Esophagus squamous epithelium (tissue), 4 donors: ENCODE measurements around the gene GSTM3.

Experiments used
- POLR2A ChIP-seq, 4 donors: fragments of 450-650 bp; IDR thresholded peaks; one replicate each; pipeline ENCODE4 v1.6.1; 2017; ENCODE audit warnings: antibody characterized with exemption in 4 of 4, mild to moderate bottlenecking in 4 of 4, moderate library complexity in 3 of 4
- TF ChIP-seq, protein P1 (sequence below), 6 experiments: fragments of 450-650 bp in 4 of 6; fragments of 200-600 bp in 2 of 6; sonication (generic) in 2 of 6; IDR thresholded peaks; one replicate each; pipeline ENCODE4 v1.5.1; 2016 to 2019; ENCODE audit warnings: antibody characterized with exemption in 6 of 6, mild to moderate bottlenecking in 4 of 6, moderate library complexity in 4 of 6

DNA sequence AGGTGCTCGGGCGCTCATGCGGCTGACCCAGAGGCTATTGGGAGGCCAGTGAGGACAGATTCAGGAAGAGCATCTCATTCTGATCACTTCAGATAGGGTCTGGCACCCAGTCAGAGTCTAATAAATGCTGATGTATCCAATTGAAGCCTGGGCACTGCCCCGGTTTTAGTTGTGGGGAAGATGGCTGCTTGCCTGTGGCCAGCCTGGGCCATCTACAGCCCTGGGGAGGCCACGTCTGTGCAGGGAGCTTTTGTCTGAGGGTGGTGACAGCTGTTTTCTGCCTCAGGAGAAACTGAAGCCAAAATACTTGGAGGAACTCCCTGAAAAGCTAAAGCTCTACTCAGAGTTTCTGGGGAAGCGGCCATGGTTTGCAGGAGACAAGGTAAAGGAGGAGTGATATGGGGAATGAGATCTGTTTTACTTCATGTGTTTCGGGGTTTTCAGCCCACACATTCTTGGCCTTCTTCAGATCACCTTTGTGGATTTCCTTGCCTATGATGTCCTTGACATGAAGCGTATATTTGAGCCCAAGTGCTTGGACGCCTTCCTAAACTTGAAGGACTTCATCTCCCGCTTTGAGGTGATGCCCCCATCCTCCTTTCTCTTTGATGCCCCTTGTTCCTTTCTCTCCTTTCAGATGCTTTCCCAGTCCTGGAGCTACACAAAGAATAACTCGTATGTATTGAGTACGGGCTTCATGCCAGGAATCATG is 26.0 kb downstream of the GSTM3 start:
- TF ChIP-seq, protein P1, sequence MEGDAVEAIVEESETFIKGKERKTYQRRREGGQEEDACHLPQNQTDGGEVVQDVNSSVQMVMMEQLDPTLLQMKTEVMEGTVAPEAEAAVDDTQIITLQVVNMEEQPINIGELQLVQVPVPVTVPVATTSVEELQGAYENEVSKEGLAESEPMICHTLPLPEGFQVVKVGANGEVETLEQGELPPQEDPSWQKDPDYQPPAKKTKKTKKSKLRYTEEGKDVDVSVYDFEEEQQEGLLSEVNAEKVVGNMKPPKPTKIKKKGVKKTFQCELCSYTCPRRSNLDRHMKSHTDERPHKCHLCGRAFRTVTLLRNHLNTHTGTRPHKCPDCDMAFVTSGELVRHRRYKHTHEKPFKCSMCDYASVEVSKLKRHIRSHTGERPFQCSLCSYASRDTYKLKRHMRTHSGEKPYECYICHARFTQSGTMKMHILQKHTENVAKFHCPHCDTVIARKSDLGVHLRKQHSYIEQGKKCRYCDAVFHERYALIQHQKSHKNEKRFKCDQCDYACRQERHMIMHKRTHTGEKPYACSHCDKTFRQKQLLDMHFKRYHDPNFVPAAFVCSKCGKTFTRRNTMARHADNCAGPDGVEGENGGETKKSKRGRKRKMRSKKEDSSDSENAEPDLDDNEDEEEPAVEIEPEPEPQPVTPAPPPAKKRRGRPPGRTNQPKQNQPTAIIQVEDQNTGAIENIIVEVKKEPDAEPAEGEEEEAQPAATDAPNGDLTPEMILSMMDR (IDR thresholded peaks at IDR 0.05) = no peak
- TF ChIP-seq POLR2A (IDR thresholded peaks at IDR 0.05) = no peak
